Activated CD4-positive, alpha-beta T cell treated with anti-CD3 and anti-CD28 coated beads, Interleukin-2, amount 50 U/mL, for 24 hours (primary cell): ENCODE measurements around the gene LAMTOR5.
"Not testable (repeated sequence)": the region's sequence is repeated elsewhere in the genome, so short reads cannot be mapped to it uniquely, and the experiment has no call there.

Experiments
- DNase-seq, 2 donors: peaks; one replicate each; pipeline ENCODE4 v3.0.0-alpha.2; 2020; ENCODE audit warnings: low read depth in 1 of 2, low spot score in 1 of 2

Gene LAMTOR5

DNA sequence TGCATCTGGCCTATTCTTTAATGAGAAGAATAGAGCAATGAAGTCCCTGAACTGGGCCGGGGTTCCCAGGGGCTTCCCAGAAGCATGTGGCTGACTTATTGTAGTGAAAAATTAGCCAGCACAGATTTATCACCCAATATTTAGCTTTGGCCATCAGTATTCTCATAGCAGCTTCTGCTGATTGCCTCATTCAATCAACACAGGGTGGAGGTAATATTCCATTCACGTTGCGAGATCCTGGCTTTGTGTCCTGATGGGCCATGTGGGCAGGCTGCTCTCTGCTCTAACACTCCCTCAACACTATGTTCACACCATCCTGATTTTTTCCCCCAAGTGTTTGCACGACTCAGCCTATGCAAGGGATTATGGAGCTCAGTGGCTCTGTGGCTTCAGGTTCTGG is 21.5 kb upstream of the LAMTOR5 start:
- no peak for DNase-seq

DNA sequence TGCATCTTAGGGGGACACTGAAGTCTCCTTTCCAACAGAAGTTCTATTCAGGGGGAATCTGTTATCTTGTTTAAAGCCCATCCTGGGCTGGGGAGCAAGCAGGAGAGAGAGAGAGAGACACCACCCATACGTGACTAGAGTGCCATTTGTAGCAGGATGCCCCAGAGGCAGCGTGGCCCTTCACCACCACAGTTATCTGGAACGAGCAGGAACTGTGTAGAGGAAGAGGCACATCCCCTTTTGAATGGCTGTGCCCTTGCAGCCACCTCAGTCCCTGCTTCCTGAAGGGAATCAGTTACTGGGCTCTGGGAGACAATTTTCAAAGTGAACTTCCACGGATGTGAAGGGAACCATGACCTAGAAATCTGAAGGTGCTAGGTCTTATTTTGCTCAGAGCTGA is 19.4 kb upstream of the LAMTOR5 start:
- DNase-seq = no peak

DNA sequence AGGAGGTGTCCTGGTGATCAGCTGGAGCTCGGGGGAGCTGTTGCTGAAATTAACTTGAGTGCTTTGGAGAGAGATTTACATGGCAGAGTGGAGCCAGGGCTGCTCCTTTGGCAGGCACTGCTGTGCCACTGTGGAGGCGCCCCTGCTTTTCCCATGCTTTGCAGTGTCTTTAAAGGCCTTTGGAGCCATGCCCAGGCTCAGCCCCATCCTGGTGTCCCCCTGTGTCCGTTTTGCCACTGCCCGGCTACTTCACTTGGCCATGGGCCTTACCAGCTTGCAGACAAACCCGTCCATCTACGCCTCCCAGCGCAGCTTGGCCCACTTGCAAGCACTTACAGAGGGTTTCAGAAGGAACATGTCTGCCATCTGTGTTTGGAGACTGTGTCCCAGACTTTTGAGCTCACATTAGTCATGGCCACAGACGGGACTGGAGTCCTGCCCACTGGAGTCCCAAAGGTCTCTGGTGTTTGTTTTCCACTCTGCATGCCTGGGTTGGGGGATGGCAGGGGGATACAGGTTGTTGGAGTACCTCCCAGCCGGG is 18.2 kb upstream of the LAMTOR5 start:
- no peak for DNase-seq

DNA sequence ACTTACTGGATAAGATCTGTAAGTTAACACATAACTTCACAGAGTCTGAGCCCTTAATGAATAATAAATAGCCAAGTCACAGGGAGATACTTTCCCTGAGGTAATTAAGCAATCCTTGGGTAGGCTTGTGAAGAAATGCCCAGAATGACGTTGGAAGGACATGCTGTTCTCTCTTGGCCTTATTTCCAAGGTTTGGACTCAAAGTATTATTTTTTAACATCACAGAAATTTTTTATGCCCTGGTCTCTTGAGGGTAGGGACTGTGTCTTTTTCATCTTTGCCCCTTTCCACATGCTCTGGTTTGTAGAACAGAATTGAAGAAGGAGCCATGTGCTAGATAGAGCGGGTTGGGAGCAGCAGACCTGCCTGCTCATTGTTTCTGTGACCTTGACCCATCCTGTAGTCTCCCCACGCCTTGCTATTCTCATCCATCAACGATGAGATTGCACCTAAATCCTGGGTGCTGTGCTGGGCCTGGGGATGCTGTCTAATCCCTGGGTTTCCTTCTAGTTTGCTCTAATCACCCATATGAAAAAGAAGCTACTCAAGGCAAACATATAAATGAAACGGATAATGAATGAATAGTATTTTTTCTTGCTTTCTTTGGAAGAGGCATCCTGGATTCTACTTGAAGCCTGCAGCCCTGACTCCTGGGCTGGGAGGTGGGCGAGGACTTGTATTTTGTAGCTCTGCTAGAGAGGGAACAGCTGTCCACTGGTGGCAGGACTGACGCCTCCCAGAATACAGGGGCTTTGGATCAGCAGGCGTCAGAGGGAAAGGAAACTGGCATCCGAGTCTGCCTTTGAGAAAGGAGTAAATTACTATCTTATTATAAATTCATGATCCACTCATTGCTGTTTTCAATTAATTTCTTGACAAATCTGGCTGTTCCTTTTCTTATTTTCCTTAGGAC is 17.5 kb upstream of the LAMTOR5 start:
- DNase-seq = no peak

DNA sequence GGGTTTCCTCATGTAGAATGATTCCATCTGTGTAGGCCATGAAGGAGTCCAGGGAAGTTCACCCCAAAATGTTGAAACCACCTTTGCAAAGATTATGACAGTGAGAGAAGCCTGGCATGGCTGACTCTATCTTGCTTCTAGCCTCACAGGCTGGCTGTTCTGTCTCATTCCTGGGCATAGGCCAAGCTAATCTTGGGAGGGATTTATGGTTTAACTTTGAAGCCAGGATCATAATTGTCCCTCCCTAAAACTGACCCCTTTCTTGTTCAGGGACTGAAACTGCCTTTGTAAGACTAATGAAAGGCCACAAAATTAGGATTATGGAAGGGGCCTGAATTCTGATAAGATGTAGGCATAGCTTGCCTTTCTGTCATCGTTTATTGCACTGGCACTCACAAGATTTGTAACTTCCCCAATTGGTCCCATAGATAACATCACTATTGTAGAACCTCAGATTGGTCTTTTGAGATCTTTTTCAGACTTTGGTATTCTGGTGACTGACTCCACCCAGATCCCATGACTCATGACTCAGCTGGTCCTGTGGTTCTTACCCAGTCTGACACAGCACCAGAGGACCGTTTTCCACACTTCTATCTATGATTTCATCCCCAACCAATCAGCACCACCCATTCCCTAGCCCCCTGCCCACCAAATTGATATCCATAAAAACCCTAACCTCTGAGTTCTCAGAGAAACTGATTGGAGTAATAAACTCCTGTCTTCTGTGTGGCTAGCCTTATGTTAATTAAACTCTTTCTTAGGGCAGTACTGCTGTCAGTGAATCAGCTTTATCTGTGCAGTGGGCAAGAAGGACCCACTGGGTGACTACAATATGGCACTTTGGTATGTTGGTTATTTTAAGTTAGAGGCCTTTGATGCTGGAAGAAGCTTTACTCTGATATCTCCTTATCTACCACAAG is 13.6 kb upstream of the LAMTOR5 start:
- DNase-seq = no peak

DNA sequence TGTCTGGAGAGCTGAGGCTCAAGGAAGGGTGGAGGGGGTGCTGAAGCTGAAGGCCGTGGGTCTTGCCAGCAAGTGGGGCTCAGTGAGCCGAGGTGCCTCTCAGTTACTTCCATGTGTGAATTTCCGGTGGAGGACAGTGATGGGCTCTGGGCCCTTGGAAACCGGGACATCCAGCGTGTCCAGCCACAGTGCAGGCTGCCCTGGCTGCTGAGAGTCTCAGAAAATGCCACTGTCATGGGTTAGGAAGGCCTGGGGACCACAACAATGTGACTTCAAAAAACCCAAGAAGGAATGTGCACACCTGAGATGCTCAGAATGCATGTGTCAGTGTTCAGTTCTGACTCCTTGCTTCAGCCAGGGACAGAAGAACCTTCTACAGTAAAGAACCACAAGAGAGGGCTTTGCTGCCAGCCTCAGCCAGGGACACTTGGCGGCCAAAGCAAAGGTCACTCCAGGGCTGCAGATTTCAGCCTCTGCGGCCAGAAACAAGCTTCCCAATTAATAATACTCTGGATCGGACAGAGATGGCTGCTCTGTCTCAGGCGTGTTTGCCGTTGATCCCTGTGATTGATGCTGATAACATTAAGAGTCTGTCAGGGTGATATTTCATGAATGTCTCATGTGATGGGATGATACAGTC is 12.6 kb upstream of the LAMTOR5 start:
- no peak for DNase-seq

DNA sequence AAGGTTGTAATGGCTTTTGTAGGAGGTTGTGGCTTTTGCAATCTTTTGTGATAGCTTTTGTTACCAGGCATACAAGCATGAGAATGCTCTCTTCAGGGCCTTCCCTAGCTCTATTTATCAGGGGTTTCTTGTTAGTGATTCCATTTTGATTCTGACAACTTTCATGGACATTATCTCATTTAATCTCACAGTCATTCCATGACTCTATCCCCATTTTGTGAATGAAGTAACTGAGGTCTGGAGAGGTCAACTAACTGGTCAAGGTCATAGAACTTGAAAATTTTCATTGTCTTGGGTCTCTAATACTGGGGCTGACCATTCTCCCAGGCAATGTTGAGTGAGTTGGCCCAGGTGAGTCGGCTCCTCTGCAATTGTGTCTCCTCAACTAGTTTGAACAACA is 11.2 kb upstream of the LAMTOR5 start:
- DNase-seq = no peak

DNA sequence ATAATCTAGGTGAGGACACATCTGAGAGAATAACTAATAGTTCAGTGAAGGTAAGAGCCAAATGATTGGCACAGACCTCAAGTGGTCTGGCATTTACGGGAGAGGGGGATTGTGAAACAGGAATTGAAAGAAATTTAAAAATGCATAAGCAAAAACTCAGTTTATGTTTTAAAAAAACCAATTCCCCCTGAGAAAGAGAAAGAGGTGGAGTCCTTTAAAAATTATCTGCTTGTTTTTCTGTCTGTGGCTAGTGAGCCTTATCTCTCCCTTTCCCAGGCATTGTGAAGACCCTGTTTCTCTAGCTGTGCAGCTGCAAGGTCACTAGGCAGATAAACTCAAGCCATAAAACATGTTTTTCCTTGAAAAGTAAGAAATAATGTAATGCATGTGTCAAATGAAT is 5.6 kb upstream of the LAMTOR5 start:
- not testable (repeated sequence) for DNase-seq

DNA sequence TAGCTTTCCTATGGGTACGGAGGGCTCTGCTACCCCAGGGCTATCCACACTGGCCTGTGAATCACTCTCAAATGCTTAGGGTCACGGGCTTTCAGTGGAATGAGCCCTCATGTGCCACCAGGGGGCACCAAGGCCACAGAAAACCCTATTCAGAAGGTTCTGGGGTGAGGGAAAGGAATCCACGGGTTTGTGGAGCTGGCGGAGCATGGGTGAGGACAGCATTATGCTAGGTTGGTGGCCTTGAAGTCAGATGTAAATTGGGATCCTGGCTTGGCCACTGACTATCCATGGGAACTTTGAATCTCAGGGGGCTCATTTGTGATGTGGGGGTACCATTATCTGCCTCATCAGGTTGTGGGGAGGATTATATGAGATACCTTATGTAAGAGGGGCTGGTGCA is 5.1 kb upstream of the LAMTOR5 start:
- peak; percentile 37 to 54 for DNase-seq

DNA sequence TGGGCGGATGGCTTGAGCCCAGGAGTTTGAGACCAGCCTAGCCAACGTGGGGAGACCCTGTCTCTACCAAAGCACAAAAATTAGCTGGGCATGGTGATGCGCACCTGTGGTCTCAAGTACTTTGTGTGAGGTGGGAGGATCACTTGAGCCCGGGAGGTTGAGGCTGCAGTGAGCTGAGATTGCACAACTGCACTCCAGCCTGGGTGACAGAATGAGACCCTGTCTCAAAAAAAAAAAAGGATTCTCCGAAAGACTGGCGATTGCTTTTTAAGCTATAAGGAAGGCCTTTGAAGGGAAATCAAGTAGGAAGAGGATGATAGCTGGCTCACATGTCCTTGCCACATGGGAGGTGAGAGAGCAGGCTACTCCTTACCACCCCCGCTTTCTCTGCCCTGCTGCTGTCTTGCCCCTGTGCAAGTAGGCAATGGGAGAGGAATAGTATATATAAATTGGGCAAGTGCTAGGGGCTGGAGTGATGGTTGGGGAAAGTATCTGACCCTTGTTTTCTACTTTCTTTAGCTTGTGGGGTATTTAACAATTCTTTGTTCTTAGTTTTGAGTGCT is 3.8 kb upstream of the LAMTOR5 start:
- DNase-seq = no peak

DNA sequence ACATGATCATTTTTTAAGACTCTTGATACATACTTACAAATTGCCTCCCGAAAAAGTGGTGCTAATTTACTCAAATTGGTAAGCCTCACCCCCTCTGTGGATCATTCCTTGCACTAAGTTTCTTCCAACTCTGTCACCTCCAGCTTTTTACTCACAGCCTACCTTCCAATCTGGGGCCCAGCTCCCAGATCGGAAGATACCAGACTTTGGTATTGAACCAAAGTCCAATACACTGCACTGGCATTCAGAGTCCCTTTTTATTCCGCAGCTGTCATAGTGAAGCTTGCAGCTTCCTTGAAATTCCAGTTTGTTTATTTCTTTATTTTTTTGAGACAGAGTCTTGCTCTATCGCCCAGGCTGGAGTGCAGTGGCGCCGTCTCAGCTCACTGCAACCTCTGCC is 1.8 kb upstream of the LAMTOR5 start:
- DNase-seq = no peak

DNA sequence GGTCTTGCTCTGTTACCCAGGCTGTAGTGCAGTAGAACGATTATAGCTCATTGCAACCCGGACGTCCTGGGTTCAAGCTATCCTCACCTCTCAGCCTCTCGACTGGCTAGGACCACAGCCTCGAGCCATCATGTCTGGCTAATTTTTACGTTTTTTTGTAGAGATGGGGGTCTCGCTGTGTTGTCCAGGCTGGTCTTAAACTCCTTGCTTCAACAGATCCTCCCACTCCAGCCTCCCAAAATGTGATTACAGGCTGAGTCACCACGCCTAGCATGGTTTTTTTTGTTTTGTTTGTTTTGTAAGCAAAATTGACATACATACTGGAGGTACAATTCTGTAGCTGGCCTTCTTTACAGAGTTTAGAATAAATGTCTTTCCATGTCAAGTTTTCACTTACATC is 994 bp upstream of the LAMTOR5 start:
- DNase-seq = no peak

DNA sequence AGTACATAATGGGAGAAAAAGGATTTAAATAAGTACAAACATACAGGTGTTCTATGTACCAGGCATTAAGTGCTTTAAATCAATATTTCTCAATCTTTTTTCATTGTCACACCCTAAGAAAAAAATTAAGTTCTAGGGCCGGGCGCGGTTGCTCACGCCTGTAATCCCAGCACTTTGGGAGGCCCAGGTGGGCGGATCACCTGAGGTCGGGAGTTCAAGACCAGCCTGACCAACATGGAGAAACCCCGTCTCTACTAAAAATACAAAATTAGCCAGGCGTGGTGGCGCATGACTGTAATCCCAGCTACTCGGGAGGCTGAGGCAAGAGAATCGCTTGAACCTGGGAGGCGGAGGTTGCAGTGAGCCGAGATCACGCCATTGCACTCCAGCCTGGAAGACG is 1.1 kb downstream of the LAMTOR5 start:
- DNase-seq = not testable (repeated sequence)

DNA sequence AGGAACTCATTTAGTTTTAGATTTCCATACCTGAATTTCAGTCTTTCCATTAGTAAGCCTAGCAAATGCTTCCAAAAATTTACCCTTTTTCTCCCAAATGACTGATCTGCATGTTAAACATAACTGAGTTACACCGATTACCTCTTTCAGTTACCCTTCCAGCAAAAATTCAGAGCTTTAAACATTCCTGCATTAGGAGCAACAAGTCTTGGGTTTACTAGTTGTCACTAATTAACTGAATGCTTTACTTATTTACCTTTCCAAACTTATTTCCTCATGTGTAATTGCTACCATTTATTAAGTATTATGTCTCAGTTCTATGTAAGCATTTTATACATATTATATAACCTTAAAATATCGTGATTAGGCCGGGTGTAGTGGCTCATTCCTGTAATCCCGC is 3.1 kb downstream of the LAMTOR5 start:
- DNase-seq = no peak

DNA sequence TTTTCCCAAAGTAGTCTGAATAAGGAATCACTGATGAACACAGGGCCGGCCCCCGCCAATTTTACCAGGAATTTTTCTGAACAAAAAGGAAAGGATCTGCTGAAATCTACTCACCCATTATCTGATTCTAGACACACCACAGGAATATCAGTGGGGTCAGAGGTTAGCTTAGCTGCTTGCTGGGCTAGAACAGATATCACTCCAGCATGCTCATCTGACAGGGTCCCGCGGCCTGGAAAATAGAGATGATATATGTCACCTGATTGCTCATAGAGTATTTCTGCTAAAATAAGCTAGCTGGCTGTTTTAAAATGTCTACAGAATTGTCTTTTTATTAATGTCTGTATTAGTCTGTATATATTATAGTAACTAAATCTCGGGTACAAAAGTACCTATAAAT is 3.7 kb downstream of the LAMTOR5 start:
- DNase-seq = no peak

DNA sequence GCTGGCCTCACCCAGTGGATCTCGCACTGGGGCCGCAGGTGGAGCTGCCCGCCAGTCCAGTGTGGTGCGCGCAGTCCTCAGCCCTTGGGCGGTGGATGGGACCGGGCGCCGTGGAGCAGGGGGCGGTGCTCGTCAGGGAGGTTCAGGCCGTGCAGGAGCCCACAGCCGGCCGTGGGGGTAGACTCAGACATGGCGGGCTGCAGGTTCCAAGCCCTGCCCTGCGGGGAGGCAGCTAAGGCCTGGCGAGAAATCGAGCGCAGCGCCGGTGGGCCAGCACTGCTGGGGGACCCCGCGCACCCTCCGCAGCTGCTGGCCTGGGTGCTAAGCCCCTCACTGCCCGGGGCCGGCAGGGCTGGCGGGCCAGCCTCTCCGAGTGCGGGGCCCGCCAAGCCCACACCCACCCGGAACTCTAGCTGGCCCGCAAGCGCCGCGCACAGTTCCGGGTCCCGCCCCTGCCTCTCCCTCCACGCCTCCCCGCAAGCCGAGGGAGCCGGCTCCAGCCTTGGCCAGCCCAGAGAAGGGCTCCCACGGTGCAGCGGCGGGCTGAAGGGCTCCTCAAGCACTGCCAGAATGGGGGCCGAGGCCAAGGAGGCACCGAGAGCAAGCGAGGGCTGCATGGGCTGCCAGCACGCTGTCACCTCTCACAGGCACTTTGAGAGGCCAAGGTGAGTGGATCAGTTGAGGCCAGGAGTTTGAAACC is 11.1 kb downstream of the LAMTOR5 start:
- DNase-seq = not testable (repeated sequence)

DNA sequence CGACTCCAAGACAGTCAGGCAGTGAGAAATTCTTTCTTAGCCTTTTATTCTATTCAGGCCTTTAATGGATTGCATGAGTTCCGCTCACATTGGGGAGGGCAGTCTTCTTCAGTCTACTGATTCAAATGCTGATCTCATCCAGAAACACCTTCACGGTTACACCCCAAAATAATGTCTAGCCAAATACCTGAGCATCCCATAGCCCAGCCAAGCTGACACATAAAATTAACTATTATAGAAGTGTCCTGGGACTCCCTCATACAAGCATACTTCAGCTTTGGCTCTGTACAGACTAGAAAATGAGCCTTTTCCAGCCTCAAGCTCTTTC is 13.0 kb downstream of the LAMTOR5 start:
- DNase-seq = no peak

DNA sequence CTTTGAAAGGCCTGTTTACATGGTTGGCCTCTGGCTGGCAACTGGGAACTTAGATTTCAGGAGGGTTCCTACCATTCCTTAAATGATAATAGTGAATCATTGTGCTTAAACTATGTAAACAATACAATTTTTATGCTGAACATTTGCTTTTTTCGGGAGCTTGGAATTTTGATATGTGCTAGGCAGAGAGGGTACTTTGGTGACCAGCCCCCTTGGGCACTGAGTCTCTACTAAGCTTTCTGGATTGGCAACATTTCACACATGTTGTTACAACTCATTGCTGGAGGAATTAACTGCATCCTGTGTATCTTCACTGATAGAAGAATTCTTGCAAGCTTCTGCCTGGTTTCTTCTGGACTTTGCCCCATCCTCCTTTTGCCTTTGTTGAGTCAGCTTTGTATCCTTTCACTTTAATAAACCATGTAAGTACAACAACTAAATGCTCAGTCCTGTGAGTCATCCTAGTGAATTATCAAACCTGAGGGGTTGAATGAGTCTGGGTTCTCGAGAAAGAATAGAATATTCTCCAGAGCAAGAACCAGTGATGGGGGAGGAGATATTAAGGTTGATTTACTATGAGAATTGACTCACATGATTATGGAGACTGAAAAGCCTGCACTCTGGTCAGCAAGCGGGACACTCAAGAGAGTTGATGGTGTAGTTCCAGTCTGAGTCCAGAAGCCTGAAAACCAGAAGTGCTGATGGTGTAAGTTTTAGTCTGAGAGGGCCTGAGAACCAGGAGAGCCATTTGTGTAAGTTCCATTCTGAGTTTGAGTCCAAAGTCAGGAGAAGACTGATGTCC is 13.6 kb downstream of the LAMTOR5 start:
- no peak for DNase-seq

DNA sequence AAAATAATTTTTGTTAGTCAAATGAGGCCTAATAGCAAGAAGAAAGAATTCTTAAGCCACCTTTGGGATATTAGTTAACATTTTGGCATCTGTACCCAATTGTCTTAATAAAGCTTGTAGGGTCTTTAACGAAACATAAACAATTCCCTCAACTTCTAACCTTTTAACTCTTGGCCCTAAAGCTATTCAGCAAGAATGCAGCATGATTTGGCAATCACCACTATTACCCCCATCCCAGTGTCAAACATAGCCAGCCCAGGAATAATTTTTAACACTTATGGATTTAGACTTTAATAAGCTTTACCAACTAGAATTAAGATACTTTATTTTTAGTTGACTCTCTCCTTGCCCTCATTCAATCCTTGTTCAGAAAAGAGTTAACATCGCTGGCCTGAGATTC is 14.2 kb downstream of the LAMTOR5 start:
- no peak for DNase-seq
